NCI-H2029 (cell line): ENCODE data around the gene UNCX.
"Not testable (repeated sequence)": the region's sequence is repeated elsewhere in the genome, so short reads cannot be mapped to it uniquely, and the experiment has no call there.

Source experiments
- DNase-seq: peaks from one replicate; lab custom pipeline; 2025; lab: John Stamatoyannopoulos, UW

The UNCX gene

DNA sequence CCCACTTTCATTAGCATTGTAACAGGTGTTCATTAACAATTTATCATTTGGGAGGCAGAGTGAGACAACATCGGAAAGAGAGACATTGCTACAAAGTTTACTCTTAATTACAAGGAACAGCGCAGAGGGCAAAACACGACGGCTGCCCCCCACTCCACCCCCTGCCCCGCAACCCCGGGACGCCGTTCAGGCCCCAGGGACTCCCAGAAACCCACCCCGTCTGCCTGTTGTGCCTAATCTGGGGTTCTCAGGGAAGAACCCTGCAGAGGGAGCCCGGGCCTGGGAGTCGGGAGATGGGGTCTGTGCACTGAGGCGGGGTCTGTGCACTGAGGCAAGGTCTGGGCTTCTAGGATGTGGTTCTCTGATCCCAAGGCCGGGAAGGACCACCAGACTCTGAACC, 25.2 kb downstream of the UNCX start:
- DNase-seq, result no peak

DNA sequence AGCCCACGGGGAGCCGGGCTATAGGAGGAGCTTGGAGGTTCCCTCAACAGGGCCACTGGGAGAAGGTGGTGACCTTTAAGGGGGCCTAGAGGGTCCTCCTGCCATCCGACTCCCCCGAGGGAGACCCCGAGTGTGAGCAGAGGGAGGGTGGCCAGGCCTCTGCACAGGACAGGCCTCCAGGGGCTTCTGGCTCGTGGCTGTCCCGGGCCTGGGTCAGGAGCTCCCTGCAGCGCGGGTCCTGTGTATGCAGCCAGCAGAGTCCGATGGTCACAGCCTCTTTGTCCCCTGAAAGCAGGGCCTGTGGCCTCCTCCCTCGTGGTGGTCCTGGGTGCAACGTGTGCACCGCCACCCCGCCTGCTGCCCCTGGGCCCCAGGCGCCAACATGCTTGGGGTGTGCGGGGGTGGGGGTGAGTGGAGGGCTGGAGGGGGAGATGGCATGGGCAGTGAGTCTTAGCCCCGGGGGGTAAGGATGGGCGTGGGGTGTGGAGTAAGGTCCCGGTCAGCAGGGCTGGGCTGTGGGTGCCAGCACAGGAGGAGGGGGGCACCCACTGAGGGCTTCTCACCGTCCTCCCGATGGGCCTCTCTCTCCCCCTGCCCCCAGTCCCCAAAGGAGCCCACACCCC, 27.1 kb downstream of the UNCX start:
- DNase-seq, result no peak

DNA sequence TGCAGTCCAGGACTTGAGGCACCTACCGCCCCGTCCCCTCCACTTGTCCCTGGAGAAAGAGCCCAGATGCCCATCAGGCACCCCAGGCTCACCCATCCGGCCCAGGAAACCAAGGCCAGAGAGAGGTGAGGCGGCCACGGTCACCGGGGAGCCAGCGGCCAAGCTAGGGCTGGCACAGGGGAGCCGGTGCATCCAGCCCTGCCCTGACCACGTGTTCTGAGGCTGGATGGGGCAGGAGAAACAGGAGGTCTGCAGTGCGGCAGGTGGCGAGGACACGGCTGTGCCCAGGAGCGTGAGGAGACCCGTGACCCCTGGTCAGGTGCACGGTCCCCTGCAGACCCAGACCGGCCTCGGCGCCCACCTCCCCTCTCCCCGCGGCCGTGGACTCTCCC, 27.6 kb downstream of the UNCX start:
- DNase-seq, result no peak

- not testable (repeated sequence) for DNase-seq
Observed at GRCh38 chr7:1261036-1261435, 28.4 kb downstream of the UNCX start.

- no peak for DNase-seq
Observed at GRCh38 chr7:1262441-1262840, 29.8 kb downstream of the UNCX start.

DNA sequence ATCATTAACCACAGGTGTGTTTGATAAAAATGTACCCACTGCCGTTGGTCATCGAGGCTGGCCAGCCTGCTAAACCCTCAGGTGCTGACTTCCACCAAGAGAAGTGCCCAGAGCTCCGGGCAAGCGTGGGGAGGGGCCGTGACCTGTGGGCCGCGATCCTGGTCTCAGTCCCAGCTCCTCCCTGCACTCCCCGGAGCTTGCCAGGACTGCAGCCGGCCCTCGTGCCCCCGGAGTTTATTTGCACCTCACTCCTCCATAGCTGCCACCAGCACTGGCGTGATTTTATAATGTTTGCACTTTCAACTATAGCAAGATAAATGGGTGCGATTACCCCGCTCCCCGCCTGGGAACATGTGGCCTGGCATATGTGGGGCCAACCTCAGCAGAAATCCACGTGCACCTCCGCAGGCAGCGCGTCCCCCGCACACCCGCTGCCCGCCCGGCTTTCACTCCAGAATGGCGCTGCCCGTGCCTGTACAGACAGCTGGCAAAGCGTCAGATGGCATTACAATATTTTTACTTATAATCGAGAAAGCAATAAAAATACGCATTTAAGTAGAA, 30.8 kb downstream of the UNCX start:
- no peak for DNase-seq

GRCh38 chr7:1264345-1265280, 31.9 kb downstream of the UNCX start:
- no peak for DNase-seq

DNA sequence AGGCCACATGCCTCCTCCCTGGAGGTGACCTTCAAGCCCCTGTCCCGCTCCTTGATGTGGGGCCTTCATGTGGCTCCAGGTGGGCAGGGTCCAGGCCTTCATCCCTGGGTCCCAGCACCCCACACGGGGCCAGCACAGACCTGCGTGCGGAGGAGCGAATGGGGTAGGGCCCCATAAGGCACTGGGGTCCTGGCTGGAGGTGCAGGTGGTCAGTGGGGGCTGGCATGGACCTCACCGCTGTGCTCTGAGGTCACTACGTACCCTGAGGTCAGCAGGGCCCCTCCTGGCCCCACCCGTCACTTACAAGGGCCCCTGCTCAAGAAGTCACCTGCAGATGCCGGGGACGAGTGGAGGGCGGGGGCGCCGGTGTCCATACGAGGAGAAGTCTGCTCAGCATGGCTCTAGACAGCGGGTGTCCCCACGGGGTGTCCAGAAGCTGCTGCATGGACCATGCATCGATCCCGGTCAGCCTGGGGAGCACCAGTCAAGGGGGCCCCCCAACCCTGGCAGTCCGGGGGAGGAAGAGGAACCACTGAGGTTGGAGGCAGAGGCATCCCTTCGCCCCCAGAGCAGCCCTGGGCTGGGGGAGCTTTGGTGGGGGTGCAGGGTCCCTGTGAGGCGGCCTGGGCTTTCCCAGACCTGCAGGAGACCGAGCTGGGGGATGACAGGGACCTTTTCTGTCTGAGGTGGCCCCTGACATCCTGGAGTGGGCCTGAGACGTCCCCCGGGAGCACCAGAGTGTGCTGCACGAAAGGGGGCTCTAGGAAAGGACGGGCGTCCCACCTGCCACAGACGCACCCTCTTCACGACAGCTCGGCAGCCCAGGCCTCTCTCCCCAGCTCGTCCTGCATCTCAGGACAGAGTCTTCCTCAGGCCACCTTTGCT, 34.6 kb downstream of the UNCX start:
- DNase-seq, result no peak

DNA sequence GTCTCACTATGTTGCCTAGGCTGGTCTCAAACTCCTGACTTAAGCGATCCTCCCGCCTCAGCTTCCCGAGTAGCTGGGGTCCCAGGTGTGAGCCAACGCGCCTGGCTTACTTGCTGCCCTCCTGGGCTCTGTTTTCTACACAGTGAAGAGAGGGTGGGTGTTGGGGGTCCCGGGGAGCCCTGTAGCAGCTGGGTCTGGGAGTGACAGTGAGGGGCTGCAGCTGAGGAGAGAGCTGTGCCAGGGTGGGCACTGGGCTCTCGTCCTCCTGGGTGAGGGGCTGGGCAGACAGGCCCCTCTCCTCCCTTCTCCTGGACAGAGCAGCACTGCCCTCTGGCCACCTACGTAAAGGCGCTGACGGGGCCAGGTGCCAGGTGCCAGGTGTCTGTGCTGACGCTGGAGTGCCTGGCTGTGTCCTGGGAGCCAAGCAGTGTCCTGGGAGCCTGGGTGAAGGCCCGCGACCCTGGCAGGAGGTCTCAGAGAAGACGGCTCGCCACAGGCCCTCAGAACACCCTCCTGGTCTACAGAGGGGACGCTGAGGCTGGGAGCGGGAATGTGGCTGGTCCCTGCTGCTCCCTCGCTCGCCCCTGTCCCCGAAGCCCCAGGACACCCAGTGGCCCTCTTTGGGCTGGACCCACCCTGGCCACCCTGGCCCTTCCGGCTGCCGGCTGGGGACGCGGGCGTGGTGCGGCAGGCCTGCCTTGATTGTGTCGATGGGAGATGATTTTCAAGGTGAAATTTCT, 35.6 kb downstream of the UNCX start:
- DNase-seq, result no peak

GRCh38 chr7:1268866-1269265, 36.2 kb downstream of the UNCX start:
- DNase-seq, result no peak

GRCh38 chr7:1269336-1269890, 36.7 kb downstream of the UNCX start:
- DNase-seq, result no peak

DNA sequence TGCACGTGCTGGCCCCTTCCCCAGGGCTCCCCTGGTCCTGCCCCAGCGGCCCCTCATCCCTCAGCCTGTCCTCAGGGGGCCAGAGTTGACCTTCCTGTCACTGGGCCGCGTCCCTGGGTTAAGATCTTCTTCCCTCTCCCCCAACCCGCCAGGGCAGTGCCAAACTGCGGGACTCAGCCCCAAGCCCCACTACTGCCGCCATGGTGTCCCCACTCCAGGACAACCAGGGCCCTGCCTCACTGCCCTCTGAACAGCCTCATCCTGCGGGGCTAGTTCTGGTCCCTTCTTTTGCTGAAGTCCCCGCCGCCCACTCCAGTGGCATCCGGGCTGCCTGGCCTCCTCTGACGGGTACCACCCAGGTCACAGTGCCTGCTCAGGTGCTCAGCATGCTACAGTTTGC, 37.5 kb downstream of the UNCX start:
- DNase-seq, result no peak

DNA sequence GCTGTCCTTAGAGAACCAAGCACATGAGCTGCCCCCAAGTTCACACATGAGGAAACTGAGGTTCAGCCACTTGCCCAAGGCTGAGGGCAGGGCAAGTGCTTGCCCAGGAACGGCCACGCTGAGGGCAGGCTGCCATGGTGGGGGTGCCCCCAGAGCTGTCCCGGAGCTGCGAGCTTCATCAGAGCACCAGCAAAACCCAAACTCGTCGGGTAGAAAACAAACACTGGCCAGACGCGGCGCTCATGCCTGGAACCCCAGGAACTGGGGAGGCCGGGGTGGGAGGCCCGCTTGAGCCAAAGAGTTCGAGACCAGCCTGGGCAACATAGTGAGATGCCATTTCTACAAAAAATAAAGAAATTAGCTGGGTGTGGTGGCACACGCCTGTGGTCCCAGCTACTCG, 38.4 kb downstream of the UNCX start:
- DNase-seq, result no peak

- DNase-seq, result no peak
Observed at GRCh38 chr7:1271656-1272055, 39.0 kb downstream of the UNCX start.

- DNase-seq, result not testable (repeated sequence)
Observed at GRCh38 chr7:1272136-1272535, 39.5 kb downstream of the UNCX start.

DNA sequence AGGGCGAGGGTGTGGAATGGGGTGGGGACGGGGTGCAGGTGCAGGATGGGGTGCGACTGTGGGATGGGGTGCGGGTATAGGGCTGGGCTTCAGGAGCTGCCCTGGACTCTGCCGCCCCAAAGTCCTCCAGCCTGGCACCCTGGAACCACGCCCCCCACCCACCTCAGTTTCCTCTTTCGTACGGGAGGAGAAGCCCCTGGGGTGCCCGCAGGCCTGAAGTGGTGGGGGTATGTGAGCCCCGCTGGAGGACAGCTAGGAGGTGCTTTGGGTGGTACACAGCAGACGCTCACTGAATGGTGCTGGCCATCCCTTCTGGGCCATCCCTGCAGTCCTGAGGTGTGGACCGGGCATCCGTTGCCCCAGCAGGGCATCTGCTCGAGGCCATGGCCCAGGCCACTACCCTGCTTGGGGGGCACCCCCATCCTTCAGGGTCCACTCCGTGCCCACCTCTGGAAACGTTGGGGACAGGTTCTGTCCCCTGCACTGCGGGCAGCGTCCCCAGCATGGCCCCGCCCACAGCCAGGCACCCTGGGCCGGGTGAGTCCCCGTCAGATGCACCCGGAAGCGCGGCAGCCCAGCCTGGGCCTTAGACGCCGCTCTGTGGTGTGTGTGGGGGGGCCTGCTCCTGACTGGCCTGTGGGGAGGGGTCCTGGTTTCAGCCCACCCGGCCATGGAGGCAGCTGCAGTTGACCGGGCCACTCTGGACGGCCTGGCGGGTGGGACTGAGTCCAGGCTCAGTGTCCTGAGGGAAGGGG, 41.6 kb downstream of the UNCX start:
- DNase-seq, result no peak

GRCh38 chr7:1274876-1275375, 42.3 kb downstream of the UNCX start:
- DNase-seq, result no peak

DNA sequence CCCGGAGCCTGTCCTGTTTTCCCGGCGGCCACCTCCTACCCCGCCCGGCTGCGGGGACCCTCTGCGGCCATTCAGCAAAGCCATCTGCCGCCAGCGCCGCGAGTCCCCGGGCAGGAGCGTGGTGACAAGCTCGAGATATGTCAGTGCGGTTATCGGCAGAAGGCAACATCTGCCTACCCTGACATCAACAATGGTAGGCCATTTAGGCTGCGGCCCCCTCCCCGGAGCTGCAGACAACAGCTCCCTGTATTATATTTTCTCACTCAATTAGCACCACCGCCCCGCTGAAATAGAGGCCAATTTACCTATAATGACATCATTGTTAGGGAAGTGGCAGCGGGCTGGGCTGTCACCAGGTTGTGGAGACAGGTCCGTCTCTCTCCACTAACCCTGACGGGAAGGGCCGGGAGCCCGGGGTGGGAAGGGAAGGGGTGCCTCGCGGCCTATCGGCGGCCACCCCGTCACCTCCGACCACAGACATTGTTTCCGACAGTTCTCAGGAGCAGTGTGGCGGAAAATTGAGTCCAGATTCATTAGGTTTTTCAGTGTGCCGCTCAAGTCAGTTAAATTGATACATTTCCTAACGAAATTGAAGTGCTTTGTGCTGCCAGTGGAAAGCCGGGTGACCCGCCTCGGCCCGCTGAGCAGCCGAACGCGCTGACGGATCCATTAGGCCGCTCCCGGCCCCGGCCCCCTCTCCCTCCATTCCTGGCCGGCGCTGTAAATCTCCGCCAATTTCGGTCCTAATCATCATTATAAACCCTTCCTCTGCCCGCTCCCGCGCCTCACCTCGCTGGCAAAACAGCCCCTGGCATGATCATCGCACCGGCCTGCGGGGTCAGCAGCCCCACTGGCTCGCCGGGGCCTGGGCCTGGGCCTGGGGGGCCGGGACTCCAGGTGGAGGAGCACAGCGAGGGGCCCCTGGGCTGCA, 43.0 kb downstream of the UNCX start:
- no peak for DNase-seq

DNA sequence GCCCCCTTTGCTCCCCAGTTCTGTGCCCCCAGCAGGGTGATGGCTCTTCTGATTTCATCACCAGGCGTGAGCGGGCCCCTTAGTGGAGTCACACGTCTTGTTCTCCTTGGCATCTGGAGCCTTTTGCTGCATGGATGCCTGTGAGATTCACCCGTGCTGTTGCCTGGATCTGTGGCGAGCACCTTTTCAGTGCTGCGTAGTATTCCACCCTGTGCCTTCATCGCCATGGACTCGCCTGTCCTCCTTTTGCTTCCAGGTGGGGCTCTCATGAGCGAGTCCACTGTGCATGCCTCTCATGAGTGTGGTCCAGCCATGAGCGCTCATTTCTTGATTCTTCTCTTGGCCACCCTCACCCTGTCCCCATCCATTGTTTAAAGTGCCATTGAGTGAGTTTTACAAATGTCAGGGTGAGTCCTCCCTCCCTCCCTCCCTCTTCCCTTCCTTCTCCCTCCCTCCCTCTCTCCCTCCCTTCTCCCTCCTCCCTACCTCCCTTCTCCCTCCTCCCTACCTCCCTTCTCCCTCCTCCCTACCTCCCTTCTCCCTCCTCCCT, 44.0 kb downstream of the UNCX start:
- no peak for DNase-seq
